HG03469 (cell line): ENCODE data around the gene ITGB5.

Experiments
- ATAC-seq: cut with Tn5 transposase; IDR thresholded peaks from one replicate; pipeline ENCODE4 v1.9.1; 2021; ENCODE audit warnings: mild to moderate bottlenecking, moderate library complexity, moderate number of reproducible peaks; ENCODE audit not compliant: unreplicated experiment

ITGB5 gene, protein sequence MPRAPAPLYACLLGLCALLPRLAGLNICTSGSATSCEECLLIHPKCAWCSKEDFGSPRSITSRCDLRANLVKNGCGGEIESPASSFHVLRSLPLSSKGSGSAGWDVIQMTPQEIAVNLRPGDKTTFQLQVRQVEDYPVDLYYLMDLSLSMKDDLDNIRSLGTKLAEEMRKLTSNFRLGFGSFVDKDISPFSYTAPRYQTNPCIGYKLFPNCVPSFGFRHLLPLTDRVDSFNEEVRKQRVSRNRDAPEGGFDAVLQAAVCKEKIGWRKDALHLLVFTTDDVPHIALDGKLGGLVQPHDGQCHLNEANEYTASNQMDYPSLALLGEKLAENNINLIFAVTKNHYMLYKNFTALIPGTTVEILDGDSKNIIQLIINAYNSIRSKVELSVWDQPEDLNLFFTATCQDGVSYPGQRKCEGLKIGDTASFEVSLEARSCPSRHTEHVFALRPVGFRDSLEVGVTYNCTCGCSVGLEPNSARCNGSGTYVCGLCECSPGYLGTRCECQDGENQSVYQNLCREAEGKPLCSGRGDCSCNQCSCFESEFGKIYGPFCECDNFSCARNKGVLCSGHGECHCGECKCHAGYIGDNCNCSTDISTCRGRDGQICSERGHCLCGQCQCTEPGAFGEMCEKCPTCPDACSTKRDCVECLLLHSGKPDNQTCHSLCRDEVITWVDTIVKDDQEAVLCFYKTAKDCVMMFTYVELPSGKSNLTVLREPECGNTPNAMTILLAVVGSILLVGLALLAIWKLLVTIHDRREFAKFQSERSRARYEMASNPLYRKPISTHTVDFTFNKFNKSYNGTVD

DNA sequence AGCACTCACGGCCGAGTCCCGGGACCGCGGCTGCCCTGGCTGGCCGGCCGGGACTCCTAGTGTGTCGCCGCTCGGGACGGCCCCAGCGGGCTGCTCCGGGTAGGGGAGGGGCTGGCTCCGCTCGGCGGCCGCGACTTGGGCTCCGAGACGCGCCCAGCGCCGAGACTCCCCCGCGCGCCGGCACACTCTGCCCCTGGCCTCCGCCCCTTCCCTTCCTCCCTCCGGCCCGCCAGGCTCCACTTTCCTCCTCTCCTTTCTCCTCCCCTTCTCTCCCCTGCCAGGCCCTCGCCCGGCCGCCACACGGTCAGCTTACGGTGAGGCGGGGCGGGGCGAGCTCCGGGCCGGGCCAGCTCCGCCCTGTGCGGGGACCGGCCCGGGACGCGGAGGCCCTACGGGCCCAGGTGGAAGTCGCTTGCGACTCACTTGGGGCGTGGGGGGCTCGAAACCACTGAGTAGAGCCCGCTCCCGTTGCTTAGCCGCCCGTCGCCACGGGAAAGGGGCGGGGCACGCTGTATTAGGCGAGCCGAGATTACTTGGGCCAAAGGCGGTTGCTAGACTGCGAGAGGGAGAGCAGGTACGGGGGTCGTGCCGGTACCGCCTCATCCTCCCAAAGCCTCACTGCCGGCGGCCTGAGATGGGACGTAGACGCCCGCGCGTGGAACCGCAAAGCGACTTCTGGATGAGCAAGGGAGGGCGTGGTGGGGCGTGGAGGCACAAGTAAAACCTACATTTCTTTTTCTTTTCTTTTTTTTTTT lies at the start of gene ITGB5:
Gene ITGB5 (minus strand): TSS at position 189 of the 755 bp plus-strand sequence. CDS start 365 bp downstream, outside the sequence.
- ATAC-seq: no peak

DNA sequence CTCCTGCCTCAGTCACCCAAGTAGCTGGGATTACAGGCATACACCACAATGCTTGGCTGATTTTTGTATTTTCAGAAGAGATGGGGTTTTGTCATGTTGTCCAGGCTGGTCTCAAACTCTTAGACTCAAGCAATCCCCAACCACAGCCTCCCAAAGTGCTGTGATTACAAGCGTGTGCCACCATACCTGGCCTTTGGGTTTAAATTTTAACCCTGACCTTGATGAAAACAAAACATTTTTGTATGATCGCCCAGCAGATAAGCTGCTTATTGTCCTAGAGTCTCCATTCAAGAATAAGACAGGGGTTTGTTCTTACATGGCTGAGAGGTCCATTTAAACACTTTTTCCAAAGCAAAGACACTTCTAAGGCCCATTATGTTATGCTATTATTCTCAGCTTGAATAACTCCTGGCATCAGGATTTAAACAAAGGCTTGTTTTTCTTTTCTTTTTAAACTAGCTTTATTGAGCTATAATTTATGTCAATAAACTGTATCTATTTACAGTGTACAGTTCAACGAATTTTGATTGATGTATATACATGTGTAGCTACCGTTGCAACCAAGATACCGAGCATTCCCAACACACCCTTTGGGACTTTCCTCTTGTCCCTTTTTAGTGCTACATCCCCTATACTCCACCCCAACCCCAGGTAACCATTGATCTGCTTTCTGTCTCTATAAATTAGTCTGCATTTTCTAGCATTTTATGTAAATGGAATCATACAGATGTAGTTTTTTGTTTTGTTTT lies 48.8 kb upstream of the ITGB5 start:
- ATAC-seq: no peak

DNA sequence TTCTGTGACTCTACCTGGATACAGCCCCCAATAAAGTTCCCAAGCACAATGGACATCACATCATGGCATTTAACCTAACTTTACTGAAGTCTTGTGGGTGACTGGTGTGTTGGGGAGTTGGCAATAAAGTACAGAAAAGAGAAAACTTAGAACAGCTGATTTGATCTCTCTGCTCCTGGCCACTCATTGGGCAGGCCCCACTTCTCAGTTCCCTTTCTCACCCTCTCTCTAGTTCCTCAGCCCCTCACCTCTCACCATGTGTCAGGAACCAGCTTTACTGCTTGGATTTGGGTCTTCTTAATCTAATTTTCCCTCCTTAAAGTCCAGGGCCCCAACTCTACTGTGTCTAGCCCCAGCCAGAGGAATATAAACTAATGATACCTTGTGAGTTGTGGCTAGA lies 48.1 kb upstream of the ITGB5 start:
- ATAC-seq: no peak

DNA sequence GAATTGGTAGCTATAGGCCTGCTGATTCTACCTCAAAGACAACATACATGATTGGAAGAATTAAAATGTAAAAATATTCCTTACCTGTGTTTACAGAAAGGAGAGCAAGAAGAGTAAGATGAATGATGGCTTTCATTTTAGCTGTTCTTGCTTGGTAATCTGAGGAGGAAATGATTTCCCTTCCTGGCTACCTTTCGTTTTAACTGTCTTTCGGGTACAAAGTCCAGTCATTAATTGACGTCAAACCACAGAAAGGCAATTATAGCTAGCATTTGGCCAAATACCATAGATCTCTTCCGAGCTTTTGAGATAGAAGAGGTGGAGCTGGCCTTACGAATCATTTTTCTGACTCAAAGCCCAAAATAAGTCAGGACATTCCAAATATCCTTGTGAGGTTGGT lies 47.4 kb upstream of the ITGB5 start, which contains the start of gene MUC13:
Gene MUC13 (minus strand): TSS at position 175 of the 400 bp plus-strand sequence. CDS start 39 bp downstream, at position 136.
- ATAC-seq: no peak

DNA sequence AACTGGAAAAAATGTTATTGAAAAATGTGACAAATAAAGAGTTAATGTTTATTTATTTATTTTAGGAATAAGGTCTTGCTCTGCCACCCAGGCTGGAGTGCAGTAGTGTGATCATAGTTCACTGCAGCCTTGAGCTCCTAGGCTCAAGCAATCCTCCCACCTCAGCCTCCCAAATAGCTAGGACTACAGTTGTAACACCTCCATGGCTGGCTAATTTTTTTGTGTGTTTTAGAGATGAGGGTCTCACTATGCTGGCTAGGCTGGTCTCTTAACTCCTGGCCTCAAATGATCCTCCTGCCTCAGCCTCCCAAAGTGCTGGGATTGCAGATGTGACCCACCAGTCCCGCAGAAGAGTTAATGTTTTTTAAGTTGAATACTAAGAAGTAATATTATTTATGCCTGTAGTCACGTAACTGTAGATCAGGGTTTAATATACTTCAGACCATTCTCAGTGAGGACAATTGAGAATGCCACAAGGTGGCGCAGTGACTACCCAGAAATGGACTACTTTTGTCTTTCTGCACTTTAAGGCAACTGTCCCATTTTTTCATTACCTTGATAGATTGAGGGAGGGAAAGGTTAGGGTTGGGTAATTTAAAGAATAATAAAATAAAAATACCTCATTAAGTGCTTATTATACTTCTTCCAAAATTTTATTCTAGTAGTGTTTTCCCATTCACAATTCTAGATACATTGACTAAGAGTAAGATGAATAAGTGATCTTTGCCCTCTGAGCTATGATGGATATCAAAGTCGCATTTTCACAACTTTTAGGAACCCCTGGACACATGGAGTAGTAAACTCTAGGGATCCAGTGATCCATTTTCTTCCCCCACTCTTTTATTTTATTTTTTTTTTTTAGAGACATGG lies 41.4 kb upstream of the ITGB5 start:
- no peak for ATAC-seq

DNA sequence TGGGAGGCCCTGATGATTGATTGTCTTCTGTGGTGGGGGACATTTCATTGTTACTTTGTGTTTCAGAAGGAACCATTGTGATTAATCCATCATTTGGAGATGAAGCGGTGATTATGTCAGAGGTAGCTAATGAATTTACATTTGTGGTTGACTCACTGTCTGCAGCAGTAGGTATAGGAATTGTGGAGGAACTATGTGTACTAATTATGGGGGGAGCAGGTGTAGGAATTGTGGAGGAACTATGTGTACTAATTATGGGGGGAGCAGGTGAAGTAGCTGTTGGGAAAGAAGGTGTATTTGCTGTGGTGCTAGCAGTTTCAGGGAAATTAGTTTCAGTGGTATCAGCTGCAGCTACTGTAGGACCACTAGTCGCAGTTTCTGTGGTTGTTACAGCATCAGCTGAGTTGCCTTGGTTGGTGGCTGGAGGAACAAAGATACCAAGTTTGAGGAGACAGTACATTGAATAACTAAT lies 40.4 kb upstream of the ITGB5 start:
- ATAC-seq: no peak

DNA sequence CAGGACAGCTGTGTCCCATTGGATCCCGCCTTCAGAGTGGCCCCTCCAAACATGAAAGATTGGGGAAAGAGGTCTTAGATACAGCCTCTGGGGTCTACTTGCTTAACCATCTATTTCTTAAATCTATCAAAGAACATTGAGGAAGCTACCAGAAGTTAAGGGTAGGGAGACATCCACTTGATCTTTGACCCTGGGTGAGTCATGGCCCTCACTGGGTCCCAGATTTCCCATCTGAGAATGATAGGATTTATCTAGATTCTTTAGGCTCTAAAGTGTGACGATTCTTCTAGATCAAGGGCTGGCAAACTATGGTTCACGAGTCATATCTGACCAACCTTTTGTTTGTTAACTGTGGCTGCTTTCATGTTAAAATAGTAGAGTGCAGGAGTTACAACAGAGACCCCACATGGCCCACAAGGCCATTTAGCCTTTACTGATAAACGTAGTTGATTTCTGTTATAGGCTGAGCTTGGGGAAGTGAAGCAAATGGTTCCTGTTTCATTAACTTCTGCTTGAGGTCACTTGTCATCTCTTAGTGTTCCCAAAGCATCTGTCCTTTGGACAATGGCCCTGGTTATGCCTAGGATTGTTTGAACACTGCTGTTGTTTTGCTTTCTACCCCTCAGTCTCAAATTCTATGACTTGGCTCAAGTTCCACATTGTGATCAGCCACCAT lies 39.4 kb upstream of the ITGB5 start:
- no peak for ATAC-seq

DNA sequence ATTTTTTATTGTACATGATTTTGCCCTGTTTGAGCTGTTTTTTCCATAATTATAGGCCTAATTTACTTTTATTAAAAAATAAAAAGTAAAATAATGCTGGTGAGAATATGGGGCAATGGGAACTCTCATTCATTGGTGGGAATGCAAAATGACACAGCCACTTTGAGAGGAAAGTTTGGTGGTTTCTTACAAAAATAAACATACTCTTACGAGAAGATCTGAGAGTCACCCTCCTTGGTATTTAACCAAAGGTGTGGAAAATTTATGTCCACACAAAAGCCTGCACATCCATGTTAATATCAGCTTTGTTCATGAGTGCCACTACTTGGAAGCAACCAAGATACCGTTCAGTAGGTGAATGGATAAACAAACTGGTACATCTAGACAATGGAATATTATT lies 37.6 kb upstream of the ITGB5 start:
- no peak for ATAC-seq

DNA sequence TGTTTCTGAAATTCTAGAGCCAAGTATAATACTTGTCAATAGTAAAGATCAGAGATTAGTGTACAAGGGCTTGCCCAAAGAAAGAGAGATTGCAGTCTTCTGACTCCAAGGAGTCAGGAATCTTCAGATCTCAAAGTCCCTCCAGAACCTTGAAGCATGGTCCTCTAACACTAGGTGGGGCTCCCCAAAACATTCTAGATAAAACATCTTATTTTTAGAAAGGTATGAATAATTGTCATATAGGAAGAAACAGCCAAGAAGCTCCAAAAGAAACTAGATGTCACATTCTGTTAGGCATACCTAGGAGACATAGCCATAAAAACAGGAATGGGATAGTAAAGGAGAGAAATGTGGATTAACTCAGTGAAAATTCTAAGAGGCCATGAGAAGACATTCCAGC lies 36.7 kb upstream of the ITGB5 start:
- ATAC-seq: no peak

DNA sequence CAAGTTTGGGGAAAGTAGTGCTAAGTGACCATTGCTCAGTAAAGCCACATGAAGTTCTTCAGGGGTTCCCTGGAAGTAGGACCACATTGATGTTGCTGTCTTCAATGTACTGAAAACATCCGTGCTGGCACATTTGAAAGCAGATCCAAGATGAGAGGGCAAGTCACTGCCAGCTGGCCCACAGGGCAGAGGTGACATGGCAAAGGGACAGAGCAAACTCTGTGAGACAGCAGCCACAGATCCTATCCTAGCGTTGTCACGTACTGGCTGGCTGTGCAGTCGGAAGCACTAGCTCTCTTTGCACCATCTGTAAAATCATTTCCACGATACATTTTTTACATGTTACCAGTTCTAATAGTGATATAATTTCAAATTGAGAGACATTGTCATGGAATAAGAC lies 33.6 kb upstream of the ITGB5 start:
- ATAC-seq: no peak

DNA sequence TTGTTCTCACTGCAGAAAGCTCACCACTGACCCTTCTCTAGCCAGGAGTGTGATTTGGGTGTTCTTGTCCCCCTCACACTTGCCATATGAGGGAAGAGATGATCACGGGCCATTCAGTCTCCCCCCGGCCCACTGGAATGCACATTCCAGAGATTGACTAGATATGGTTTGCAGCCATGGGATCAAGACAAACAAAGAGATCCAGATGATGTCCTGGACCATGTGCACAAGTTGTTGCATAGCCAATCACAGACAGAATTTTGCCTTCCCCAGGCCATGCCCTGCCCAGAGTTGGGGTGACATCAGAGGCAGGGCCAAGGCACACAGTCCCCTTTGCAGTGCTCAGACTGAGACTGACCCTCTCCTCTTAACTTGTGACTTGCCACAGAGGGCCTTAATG lies 32.6 kb upstream of the ITGB5 start:
- ATAC-seq: no peak

DNA sequence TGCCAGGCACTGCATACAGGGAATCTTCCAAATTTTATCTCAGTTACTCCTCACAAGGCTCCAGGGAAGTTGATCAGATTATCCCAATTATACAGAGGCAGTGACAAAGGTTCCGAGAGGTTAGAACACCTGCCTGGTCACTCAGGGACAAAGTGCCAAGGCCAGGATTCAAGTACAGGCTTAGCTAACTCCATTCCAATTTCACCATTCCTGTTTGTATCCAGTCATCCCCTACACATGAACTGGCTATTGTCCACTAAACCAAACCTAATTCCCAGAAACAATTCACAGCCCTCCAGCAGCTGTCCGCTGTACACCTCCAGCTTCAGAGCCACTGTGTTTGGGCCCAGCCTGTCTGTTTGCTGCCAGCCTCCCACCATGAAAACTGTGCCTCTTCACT lies 31.4 kb upstream of the ITGB5 start:
- no peak for ATAC-seq

DNA sequence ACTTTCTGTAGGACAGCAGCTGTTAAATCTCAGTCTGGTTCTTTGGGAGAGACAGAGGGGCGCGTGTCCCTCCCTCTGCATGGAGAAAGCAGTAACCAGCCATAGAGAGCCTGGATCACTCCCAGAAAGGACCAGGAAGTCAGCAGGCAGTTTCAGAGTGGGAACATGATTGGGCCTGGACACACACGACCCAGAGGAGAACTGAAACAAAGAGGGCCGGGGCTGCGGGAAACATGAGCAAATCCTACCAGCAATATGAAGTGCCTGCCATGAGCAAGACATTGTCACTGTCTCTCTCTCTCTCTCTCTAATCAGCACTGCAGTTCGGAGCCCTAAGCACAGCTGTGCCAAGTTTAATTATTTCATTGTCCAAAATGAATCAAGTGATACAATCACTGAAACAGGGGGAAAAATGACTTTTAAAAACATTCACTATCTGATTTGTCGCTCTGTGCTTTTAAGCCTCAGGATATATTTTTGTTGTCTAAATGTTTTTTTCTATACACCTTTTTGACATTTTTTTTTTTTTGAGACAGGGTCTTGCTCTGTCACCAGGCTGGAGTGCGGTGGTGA lies 29.8 kb upstream of the ITGB5 start:
- no peak for ATAC-seq

DNA sequence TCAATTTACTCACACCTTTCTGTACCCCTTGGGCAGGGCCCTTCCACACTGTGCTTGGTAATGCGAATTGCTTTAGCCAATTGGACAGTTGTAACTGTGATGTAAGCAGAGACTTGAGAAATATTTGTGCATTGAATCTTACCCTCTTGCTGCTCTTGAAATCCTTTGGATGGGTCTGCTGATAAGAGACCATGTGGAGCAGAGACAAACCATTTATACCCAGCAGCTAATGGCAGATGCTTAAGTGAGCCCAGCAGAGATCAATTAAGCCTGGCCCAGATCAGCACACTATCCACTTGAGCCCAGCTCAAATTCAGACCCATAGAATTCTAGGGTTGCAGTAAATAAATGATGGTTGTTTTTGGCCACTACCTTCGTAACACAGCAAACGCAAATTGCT lies 28.1 kb upstream of the ITGB5 start:
- no peak for ATAC-seq

DNA sequence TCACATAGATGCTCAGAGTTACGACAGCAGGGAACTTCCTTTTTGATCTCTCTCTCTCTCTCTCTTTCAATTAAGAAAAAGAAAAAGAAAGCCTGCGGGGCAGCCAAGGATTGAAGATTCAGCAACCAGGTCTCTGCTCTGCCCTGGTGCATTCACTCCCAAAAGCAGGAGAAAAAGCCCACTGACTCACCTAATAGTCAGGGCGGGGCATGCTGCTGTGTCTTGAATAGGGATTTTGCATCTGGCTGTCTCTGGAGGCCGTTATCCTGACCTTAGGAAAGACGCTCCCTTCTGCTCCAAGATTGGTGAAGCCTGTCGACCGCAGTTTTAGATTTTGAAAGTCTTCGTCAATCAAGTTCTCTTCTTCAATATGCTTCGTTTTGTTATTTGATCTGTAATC lies 20.8 kb upstream of the ITGB5 start:
- no peak for ATAC-seq

DNA sequence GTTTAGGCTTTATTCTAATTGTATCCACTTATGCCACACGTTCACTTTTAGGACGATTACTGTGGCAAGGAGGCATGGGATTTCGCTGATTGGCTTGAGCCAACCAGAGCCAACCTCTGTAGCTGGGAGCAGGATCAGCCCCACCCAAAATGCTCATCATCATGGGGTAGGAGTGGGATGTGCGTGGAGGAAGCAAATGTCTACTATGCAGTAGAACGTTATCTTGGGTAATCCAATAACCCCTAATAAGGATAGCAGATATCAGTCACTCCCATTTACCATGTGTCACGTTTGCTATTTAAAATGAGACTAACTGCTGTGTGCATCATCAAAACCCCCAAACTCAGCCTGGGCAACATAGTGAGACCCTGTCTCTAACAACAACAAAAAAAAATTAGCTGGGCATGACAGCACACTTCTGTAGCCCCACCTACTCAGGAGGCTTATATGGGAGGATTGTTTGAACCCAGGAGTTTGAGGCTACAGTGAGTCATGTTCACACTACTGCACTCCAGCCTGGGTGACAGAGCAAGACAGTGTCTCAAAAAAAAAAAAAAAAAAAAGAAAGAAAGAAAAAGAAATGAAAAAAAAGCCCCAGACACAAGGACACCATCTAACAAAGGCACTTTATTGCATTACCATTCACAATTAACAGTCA lies 17.8 kb upstream of the ITGB5 start:
- ATAC-seq: no peak

DNA sequence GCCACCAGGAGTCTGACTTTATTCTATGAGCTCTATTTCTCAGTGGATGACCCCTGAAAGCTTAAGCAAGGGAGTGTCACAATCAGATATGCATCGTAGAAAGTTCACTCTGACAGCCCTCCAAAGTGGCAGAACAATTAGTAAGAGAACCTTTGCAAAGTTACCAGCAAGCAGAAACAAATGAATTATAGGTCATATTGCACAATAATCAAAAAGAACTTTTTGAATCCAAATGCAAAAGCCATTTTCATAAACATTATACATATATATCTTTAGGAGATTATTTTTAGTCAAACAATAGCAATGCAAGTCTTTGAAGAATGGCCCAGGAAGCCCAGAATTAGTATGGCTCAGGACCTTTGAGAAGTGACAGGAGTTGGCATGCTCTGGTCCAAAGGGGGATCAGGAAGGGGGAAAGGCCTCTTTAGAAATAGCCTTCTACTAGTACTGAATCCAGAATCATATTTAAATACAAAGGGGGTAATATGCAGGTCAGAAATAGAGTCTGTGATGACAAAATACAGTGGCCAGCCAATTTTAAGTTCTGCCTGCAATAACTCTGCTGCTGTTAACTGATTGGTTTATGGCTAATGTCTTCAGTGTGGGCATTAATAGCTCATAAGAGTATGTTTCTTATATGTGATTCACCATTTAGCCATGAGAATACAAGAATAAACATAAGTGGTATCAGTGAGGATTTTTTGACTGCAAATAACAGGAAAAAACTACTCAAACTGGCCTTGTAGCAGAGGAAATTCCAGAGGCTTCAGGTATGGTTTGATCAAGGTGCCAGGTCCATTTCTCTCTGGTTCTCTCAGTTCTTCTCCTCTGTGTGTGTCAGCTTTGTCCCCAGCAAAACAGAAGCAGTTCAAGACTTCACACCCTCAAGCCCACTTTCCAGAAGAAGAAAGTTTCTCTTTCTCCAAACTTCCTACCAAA lies 17.0 kb upstream of the ITGB5 start:
- no peak for ATAC-seq
